Measurements from ENCODE around the gene PMPCB.
"Not testable (repeated sequence)": the region's sequence is repeated elsewhere in the genome, so short reads cannot be mapped to it uniquely, and the experiment has no call there.

The PMPCB gene

GRCh38 chr7:103280803-103281155 lies 16.5 kb upstream of the PMPCB start:
- Histone ChIP-seq H3K4me3 (ENCODE audit: low read length in 2 of 2) (peak overlapping the region; percentile 57 to 65), H3K9ac (ENCODE audit: low read depth in 1 of 2, low read length in 2 of 2) (peak overlapping the region in 1 of 2 donors; percentile 26)
- H3K27me3 ChIP-seq (ENCODE audit: control insufficient read depth in 2 of 2, insufficient read depth in 2 of 2, low read length in 2 of 2); H3K9me3 ChIP-seq (ENCODE audit: control insufficient read depth in 2 of 2, low read length in 2 of 2); H3K27ac ChIP-seq (ENCODE audit: low read depth in 2 of 2, low read length in 2 of 2); H3K36me3 ChIP-seq (ENCODE audit: control insufficient read depth in 2 of 2, insufficient read depth in 2 of 2, low read length in 2 of 2); H3K4me1 ChIP-seq (ENCODE audit: control insufficient read depth in 2 of 2, insufficient read depth in 2 of 2, low read length in 2 of 2): not testable (repeated sequence)

GRCh38 chr7:103282802-103283427 lies 14.3 kb upstream of the PMPCB start:
- not testable (repeated sequence) for H3K4me1 ChIP-seq (ENCODE audit: control insufficient read depth in 2 of 2, insufficient read depth in 2 of 2, low read length in 2 of 2); H3K9ac ChIP-seq (ENCODE audit: low read depth in 1 of 2, low read length in 2 of 2); H3K27me3 ChIP-seq (ENCODE audit: control insufficient read depth in 2 of 2, insufficient read depth in 2 of 2, low read length in 2 of 2); H3K9me3 ChIP-seq (ENCODE audit: control insufficient read depth in 2 of 2, low read length in 2 of 2); H3K36me3 ChIP-seq (ENCODE audit: control insufficient read depth in 2 of 2, insufficient read depth in 2 of 2, low read length in 2 of 2); H3K27ac ChIP-seq (ENCODE audit: low read depth in 2 of 2, low read length in 2 of 2); H3K4me3 ChIP-seq (ENCODE audit: low read length in 2 of 2)

GRCh38 chr7:103292122-103292521 lies 5.1 kb upstream of the PMPCB start:
- H3K27me3 ChIP-seq (ENCODE audit: control insufficient read depth in 2 of 2, insufficient read depth in 2 of 2, low read length in 2 of 2): no peaks in the 10 kb centered on the region
- no peaks in the 10 kb centered on the region for H3K36me3 ChIP-seq (ENCODE audit: control insufficient read depth in 2 of 2, insufficient read depth in 2 of 2, low read length in 2 of 2)
- no peak overlapping the region for H3K4me3 ChIP-seq (ENCODE audit: low read length in 2 of 2)
- H3K4me1 ChIP-seq (ENCODE audit: control insufficient read depth in 2 of 2, insufficient read depth in 2 of 2, low read length in 2 of 2): peaks cover 0 to 4% of the 10 kb centered on the region in 2 donors
- H3K27ac ChIP-seq (ENCODE audit: low read depth in 2 of 2, low read length in 2 of 2): no peak overlapping the region
- no peaks in the 10 kb centered on the region for H3K9me3 ChIP-seq (ENCODE audit: control insufficient read depth in 2 of 2, low read length in 2 of 2)
- no peak overlapping the region for H3K9ac ChIP-seq (ENCODE audit: low read depth in 1 of 2, low read length in 2 of 2)

- H3K27ac ChIP-seq (ENCODE audit: low read depth in 2 of 2, low read length in 2 of 2): no peak overlapping the region
- peaks cover 0 to 1% of the 10 kb centered on the region in 2 donors for H3K36me3 ChIP-seq (ENCODE audit: control insufficient read depth in 2 of 2, insufficient read depth in 2 of 2, low read length in 2 of 2)
- no peak overlapping the region for H3K4me3 ChIP-seq (ENCODE audit: low read length in 2 of 2)
- H3K27me3 ChIP-seq (ENCODE audit: control insufficient read depth in 2 of 2, insufficient read depth in 2 of 2, low read length in 2 of 2): no peaks in the 10 kb centered on the region
- H3K4me1 ChIP-seq (ENCODE audit: control insufficient read depth in 2 of 2, insufficient read depth in 2 of 2, low read length in 2 of 2): peaks cover 6 to 11% of the 10 kb centered on the region in 2 donors
- no peak overlapping the region for H3K9ac ChIP-seq (ENCODE audit: low read depth in 1 of 2, low read length in 2 of 2)
- H3K9me3 ChIP-seq (ENCODE audit: control insufficient read depth in 2 of 2, low read length in 2 of 2): no peaks in the 10 kb centered on the region
Measured at GRCh38 chr7:103293526-103293925, 3.7 kb upstream of the PMPCB start.

GRCh38 chr7:103297837-103298179 lies 573 bp downstream of the PMPCB start:
- Histone ChIP-seq H3K9ac (ENCODE audit: low read depth in 1 of 2, low read length in 2 of 2) (peak overlapping the region; percentile 74 to 89), H3K4me1 (ENCODE audit: control insufficient read depth in 2 of 2, insufficient read depth in 2 of 2, low read length in 2 of 2) (peaks cover 7 to 12% of the 10 kb centered on the region in 2 donors), H3K27ac (ENCODE audit: low read depth in 2 of 2, low read length in 2 of 2) (peak overlapping the region; percentile 75 to 78), H3K36me3 (ENCODE audit: control insufficient read depth in 2 of 2, insufficient read depth in 2 of 2, low read length in 2 of 2) (peaks cover 31 to 34% of the 10 kb centered on the region in 2 donors), H3K27me3 (ENCODE audit: control insufficient read depth in 2 of 2, insufficient read depth in 2 of 2, low read length in 2 of 2) (no peaks in the 10 kb centered on the region), H3K9me3 (ENCODE audit: control insufficient read depth in 2 of 2, low read length in 2 of 2) (no peaks in the 10 kb centered on the region), H3K4me3 (ENCODE audit: low read length in 2 of 2) (peak overlapping the region; percentile 92 to 94)

- peaks cover 40 to 45% of the 10 kb centered on the region in 2 donors for H3K36me3 ChIP-seq (ENCODE audit: control insufficient read depth in 2 of 2, insufficient read depth in 2 of 2, low read length in 2 of 2)
Measured at GRCh38 chr7:103299660-103300059, 2.4 kb downstream of the PMPCB start.

GRCh38 chr7:103301441-103301840 lies 4.2 kb downstream of the PMPCB start:
- H3K9me3 ChIP-seq (ENCODE audit: control insufficient read depth in 2 of 2, low read length in 2 of 2): no peaks in the 10 kb centered on the region
- H3K27me3 ChIP-seq (ENCODE audit: control insufficient read depth in 2 of 2, insufficient read depth in 2 of 2, low read length in 2 of 2): no peaks in the 10 kb centered on the region
- H3K36me3 ChIP-seq (ENCODE audit: control insufficient read depth in 2 of 2, insufficient read depth in 2 of 2, low read length in 2 of 2): peaks cover 54 to 56% of the 10 kb centered on the region in 2 donors
- H3K27ac ChIP-seq (ENCODE audit: low read depth in 2 of 2, low read length in 2 of 2): no peak overlapping the region
- H3K4me1 ChIP-seq (ENCODE audit: control insufficient read depth in 2 of 2, insufficient read depth in 2 of 2, low read length in 2 of 2): peaks cover 7 to 12% of the 10 kb centered on the region in 2 donors
- H3K9ac ChIP-seq (ENCODE audit: low read depth in 1 of 2, low read length in 2 of 2): no peak overlapping the region
- no peak overlapping the region for H3K4me3 ChIP-seq (ENCODE audit: low read length in 2 of 2)

More at GRCh38 chr7:103299660-103300059, 2.4 kb downstream of the PMPCB start:
- H3K27me3 ChIP-seq (ENCODE audit: control insufficient read depth in 2 of 2, insufficient read depth in 2 of 2, low read length in 2 of 2): no peaks in the 10 kb centered on the region
- H3K27ac ChIP-seq (ENCODE audit: low read depth in 2 of 2, low read length in 2 of 2): no peak overlapping the region
- no peak overlapping the region for H3K4me3 ChIP-seq (ENCODE audit: low read length in 2 of 2)
- peaks cover 7 to 12% of the 10 kb centered on the region in 2 donors for H3K4me1 ChIP-seq (ENCODE audit: control insufficient read depth in 2 of 2, insufficient read depth in 2 of 2, low read length in 2 of 2)
- H3K9me3 ChIP-seq (ENCODE audit: control insufficient read depth in 2 of 2, low read length in 2 of 2): no peaks in the 10 kb centered on the region
- no peak overlapping the region for H3K9ac ChIP-seq (ENCODE audit: low read depth in 1 of 2, low read length in 2 of 2)

GRCh38 chr7:103307503-103308231 lies 10.4 kb downstream of the PMPCB start:
- H3K9ac ChIP-seq (ENCODE audit: low read depth in 1 of 2, low read length in 2 of 2): no peak overlapping the region
- peaks cover 0 to 2% of the 10 kb centered on the region in 2 donors for H3K4me1 ChIP-seq (ENCODE audit: control insufficient read depth in 2 of 2, insufficient read depth in 2 of 2, low read length in 2 of 2)
- no peaks in the 10 kb centered on the region for H3K27me3 ChIP-seq (ENCODE audit: control insufficient read depth in 2 of 2, insufficient read depth in 2 of 2, low read length in 2 of 2)
- H3K9me3 ChIP-seq (ENCODE audit: control insufficient read depth in 2 of 2, low read length in 2 of 2): no peaks in the 10 kb centered on the region
- H3K27ac ChIP-seq (ENCODE audit: low read depth in 2 of 2, low read length in 2 of 2): no peak overlapping the region
- H3K4me3 ChIP-seq (ENCODE audit: low read length in 2 of 2): no peak overlapping the region
- peaks cover 70 to 76% of the 10 kb centered on the region in 2 donors for H3K36me3 ChIP-seq (ENCODE audit: control insufficient read depth in 2 of 2, insufficient read depth in 2 of 2, low read length in 2 of 2)

GRCh38 chr7:103314852-103315251 lies 17.6 kb downstream of the PMPCB start:
- Histone ChIP-seq H3K4me3 (ENCODE audit: low read length in 2 of 2) (no peak overlapping the region), H3K4me1 (ENCODE audit: control insufficient read depth in 2 of 2, insufficient read depth in 2 of 2, low read length in 2 of 2) (no peaks in the 10 kb centered on the region), H3K36me3 (ENCODE audit: control insufficient read depth in 2 of 2, insufficient read depth in 2 of 2, low read length in 2 of 2) (peaks cover 80 to 92% of the 10 kb centered on the region in 2 donors), H3K9me3 (ENCODE audit: control insufficient read depth in 2 of 2, low read length in 2 of 2) (no peaks in the 10 kb centered on the region), H3K9ac (ENCODE audit: low read depth in 1 of 2, low read length in 2 of 2) (no peak overlapping the region), H3K27me3 (ENCODE audit: control insufficient read depth in 2 of 2, insufficient read depth in 2 of 2, low read length in 2 of 2) (no peaks in the 10 kb centered on the region), H3K27ac (ENCODE audit: low read depth in 2 of 2, low read length in 2 of 2) (no peak overlapping the region)

GRCh38 chr7:103316380-103316941 lies 19.2 kb downstream of the PMPCB start:
- Histone ChIP-seq H3K27ac (ENCODE audit: low read depth in 2 of 2, low read length in 2 of 2) (no peak overlapping the region), H3K36me3 (ENCODE audit: control insufficient read depth in 2 of 2, insufficient read depth in 2 of 2, low read length in 2 of 2) (peaks cover 69 to 79% of the 10 kb centered on the region in 2 donors), H3K4me1 (ENCODE audit: control insufficient read depth in 2 of 2, insufficient read depth in 2 of 2, low read length in 2 of 2) (no peaks in the 10 kb centered on the region), H3K27me3 (ENCODE audit: control insufficient read depth in 2 of 2, insufficient read depth in 2 of 2, low read length in 2 of 2) (no peaks in the 10 kb centered on the region), H3K4me3 (ENCODE audit: low read length in 2 of 2) (no peak overlapping the region), H3K9ac (ENCODE audit: low read depth in 1 of 2, low read length in 2 of 2) (no peak overlapping the region), H3K9me3 (ENCODE audit: control insufficient read depth in 2 of 2, low read length in 2 of 2) (no peaks in the 10 kb centered on the region)
